HCT116 (cell line): ENCODE results near the gene CIZ1.
"Not testable (repeated sequence)": the region's sequence is repeated elsewhere in the genome, so short reads cannot be mapped to it uniquely, and the experiment has no call there.

ENCODE experiments used
- CTCF ChIP-seq, 3 experiments: fragments of 200-600 bp in 1 of 3; sonication (generic) in 1 of 3; IDR thresholded peaks in 2 of 3; conservative IDR thresholded peaks in 1 of 3; 2 replicates each; pipeline ENCODE4 v1.5.1; 2012 to 2017; ENCODE audit warnings: low read depth in 2 of 3, low read length in 2 of 3, antibody characterized with exemption in 1 of 3, borderline replicate concordance in 1 of 3, control low read depth in 1 of 3, mild to moderate bottlenecking in 1 of 3, mixed read lengths in 1 of 3, mixed run types in 1 of 3, moderate library complexity in 1 of 3; ENCODE audit not compliant: insufficient read depth in 1 of 3
- EZH2 ChIP-seq: fragments of 200-600 bp; sonication (generic); IDR thresholded peaks from 2 replicates; pipeline ENCODE4 v1.6.1; 2017; ENCODE audit warnings: antibody characterized with exemption, mixed run types
- FOSL1 ChIP-seq: IDR thresholded peaks from 2 replicates; pipeline ENCODE4 v1.6.1; 2012; ENCODE audit warnings: low read depth
- JUND ChIP-seq: IDR thresholded peaks from 2 replicates; pipeline ENCODE4 v1.6.1; 2012
- POLR2A ChIP-seq: IDR thresholded peaks from 2 replicates; pipeline ENCODE4 v1.7.0; 2011; ENCODE audit warnings: borderline replicate concordance; ENCODE audit not compliant: insufficient read depth, insufficient read length; ENCODE audit errors: extremely low read depth
- POLR2AphosphoS5 ChIP-seq: IDR thresholded peaks from 2 replicates; pipeline ENCODE4 v1.6.1; 2011; ENCODE audit warnings: mild to moderate bottlenecking, low read depth, low read length, moderate library complexity
- RAD21 ChIP-seq: IDR thresholded peaks from 2 replicates; pipeline ENCODE4 v1.6.1; 2012; ENCODE audit warnings: low read depth, mild to moderate bottlenecking
- TCF7L2 ChIP-seq: IDR thresholded peaks from 2 replicates; pipeline ENCODE4 v1.7.0; 2011; ENCODE audit warnings: borderline replicate concordance, inconsistent platforms; ENCODE audit not compliant: insufficient read depth, insufficient read length; ENCODE audit errors: extremely low read depth
- YY1 ChIP-seq: IDR thresholded peaks from 2 replicates; pipeline ENCODE4 v1.6.1; 2011; ENCODE audit warnings: low read length, low read depth, moderate library complexity, mild to moderate bottlenecking; ENCODE audit not compliant: insufficient replicate concordance; ENCODE audit errors: extremely low read depth

GRCh38 chr9:128131346-128131745, 60.0 kb downstream of the CIZ1 start:
- not testable (repeated sequence) for TF ChIP-seq FOSL1; POLR2AphosphoS5; CTCF (IDR thresholded peaks at IDR 0.05 in 2 of 3, conservative IDR thresholded peaks at IDR 0.05 in 1 of 3; ENCODE audit: borderline replicate concordance in 1 of 3, insufficient read depth in 1 of 3, low read depth in 2 of 3, low read length in 2 of 3); POLR2A; JUND; TCF7L2; EZH2; YY1; RAD21
